Body of pancreas (tissue), 4 donors: ENCODE measurements around the gene ECD.

Experiments used
- POLR2A ChIP-seq, 3 donors: fragments of 450-650 bp; IDR thresholded peaks; one replicate each; pipeline ENCODE4 v1.6.1; 2016; ENCODE audit warnings: antibody characterized with exemption in 3 of 3, mild to moderate bottlenecking in 2 of 3
- TF ChIP-seq, protein P1 (sequence below), 7 experiments: fragments of 450-650 bp in 4 of 7; fragments of 200-600 bp in 3 of 7; sonication (generic) in 3 of 7; IDR thresholded peaks; one replicate each; pipeline ENCODE4 v1.5.1; 2016 to 2019; ENCODE audit warnings: antibody characterized with exemption in 7 of 7

DNA sequence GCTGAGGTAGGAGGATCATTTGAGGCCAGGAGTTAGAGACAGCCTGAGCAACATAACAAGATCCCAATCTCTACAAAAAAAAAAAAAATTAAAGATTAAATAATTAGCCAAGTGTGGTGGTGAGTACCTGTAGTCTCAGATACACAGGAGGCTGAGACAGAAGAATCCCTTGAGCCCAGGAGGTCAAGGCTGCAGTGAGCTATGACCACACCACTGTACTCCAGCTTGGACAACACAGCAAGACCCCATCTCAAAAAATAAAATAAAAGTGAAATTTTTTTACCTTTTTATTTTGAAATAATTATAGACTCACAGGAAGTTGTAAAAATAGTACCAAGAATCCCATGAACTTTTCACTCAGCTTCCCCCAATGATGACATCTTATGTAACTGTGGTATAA is 5.1 kb upstream of the ECD start:
- no peak for TF ChIP-seq POLR2A (IDR thresholded peaks at IDR 0.05)
- TF ChIP-seq, protein P1, sequence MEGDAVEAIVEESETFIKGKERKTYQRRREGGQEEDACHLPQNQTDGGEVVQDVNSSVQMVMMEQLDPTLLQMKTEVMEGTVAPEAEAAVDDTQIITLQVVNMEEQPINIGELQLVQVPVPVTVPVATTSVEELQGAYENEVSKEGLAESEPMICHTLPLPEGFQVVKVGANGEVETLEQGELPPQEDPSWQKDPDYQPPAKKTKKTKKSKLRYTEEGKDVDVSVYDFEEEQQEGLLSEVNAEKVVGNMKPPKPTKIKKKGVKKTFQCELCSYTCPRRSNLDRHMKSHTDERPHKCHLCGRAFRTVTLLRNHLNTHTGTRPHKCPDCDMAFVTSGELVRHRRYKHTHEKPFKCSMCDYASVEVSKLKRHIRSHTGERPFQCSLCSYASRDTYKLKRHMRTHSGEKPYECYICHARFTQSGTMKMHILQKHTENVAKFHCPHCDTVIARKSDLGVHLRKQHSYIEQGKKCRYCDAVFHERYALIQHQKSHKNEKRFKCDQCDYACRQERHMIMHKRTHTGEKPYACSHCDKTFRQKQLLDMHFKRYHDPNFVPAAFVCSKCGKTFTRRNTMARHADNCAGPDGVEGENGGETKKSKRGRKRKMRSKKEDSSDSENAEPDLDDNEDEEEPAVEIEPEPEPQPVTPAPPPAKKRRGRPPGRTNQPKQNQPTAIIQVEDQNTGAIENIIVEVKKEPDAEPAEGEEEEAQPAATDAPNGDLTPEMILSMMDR (IDR thresholded peaks at IDR 0.05): no peak
